Neuronal stem cell (in vitro differentiated cells): ENCODE results near the gene ANTXR2.

Experiments used
- DNase-seq: peaks from one replicate; pipeline ENCODE4 v3.0.0-alpha.2; 2013; ENCODE audit warnings: low spot score
- H2AFZ ChIP-seq: one replicate; pipeline ENCODE4 v1.6.1; 2013; ENCODE audit warnings: mild to moderate bottlenecking, low read length, inconsistent platforms
- H2AK5ac ChIP-seq: 2 replicates; pipeline ENCODE4 v1.6.1; 2013; ENCODE audit warnings: low read depth, mild to moderate bottlenecking, inconsistent platforms, low read length, moderate library complexity, mixed read lengths
- H2BK120ac ChIP-seq: 2 replicates; pipeline ENCODE4 v1.6.1; 2013; ENCODE audit warnings: low read depth, mild to moderate bottlenecking, inconsistent platforms, low read length, moderate library complexity, mixed read lengths
- H2BK12ac ChIP-seq: one replicate; pipeline ENCODE4 v1.6.1; 2013; ENCODE audit warnings: low read length, inconsistent platforms
- H2BK15ac ChIP-seq: 2 replicates; pipeline ENCODE4 v1.6.1; 2013; ENCODE audit warnings: mild to moderate bottlenecking, low read length, inconsistent platforms, mixed read lengths
- H2BK5ac ChIP-seq: one replicate; pipeline ENCODE4 v1.6.1; 2013; ENCODE audit warnings: inconsistent platforms, mild to moderate bottlenecking, low read length, moderate library complexity
- H3K14ac ChIP-seq: one replicate; pipeline ENCODE4 v1.6.1; 2013; ENCODE audit warnings: low read length, inconsistent platforms
- H3K18ac ChIP-seq: 2 replicates; pipeline ENCODE4 v1.6.1; 2013; ENCODE audit warnings: low read length, inconsistent platforms
- H3K23ac ChIP-seq: 2 replicates; pipeline ENCODE4 v1.6.1; 2013; ENCODE audit warnings: low read depth, mild to moderate bottlenecking, mixed read lengths, low read length, inconsistent platforms; ENCODE audit not compliant: poor library complexity
- H3K27ac ChIP-seq: replicated peaks from 3 replicates; pipeline ENCODE4 v1.5.1; 2013; ENCODE audit warnings: low read length, inconsistent platforms
- H3K27me3 ChIP-seq, 3 experiments: 2 replicates each; pipeline ENCODE4 v1.6.1; 2013; ENCODE audit warnings: low read length in 3 of 3, mild to moderate bottlenecking in 2 of 3, inconsistent platforms in 1 of 3, low read depth in 1 of 3, mixed read lengths in 1 of 3, moderate library complexity in 1 of 3; ENCODE audit not compliant: control insufficient read depth in 3 of 3, insufficient read depth in 3 of 3
- H3K36me3 ChIP-seq, 2 donors: replicated peaks in 1 of 2; 2 replicates each; pipeline ENCODE4 v1.6.1; 2013; ENCODE audit warnings: low read length in 2 of 2; ENCODE audit not compliant: control insufficient read depth in 2 of 2, insufficient read depth in 2 of 2
- H3K4ac ChIP-seq: 2 replicates; pipeline ENCODE4 v1.6.1; 2013; ENCODE audit warnings: inconsistent platforms, mild to moderate bottlenecking, low read length, moderate library complexity
- H3K4me1 ChIP-seq, 2 donors: 1 replicate in 1 of 2; 2 replicates in 1 of 2; pipeline ENCODE4 v1.6.1; 2013; ENCODE audit warnings: low read length in 2 of 2, low read depth in 1 of 2; ENCODE audit not compliant: control insufficient read depth in 2 of 2, insufficient read depth in 1 of 2
- H3K4me2 ChIP-seq: one replicate; pipeline ENCODE4 v1.6.1; 2013; ENCODE audit warnings: mild to moderate bottlenecking, low read length, inconsistent platforms; ENCODE audit not compliant: insufficient read depth, poor library complexity, severe bottlenecking
- H3K4me3 ChIP-seq, 2 donors: 2 replicates each; pipeline ENCODE4 v1.5.1; 2013; ENCODE audit warnings: low read length in 2 of 2, mild to moderate bottlenecking in 2 of 2, inconsistent platforms in 1 of 2, moderate library complexity in 1 of 2
- H3K79me1 ChIP-seq: one replicate; pipeline ENCODE4 v1.6.1; 2013; ENCODE audit warnings: low read depth, mild to moderate bottlenecking, inconsistent platforms, low read length, moderate library complexity
- H3K9ac ChIP-seq: one replicate; pipeline ENCODE4 v1.6.1; 2013; ENCODE audit warnings: mild to moderate bottlenecking, low read depth, low read length, inconsistent platforms; ENCODE audit not compliant: poor library complexity
- H3K9me3 ChIP-seq, 2 donors: replicated peaks in 1 of 2; 2 replicates each; pipeline versions ENCODE3 to v1.6.1; 2013; ENCODE audit warnings: low read length in 2 of 2, mild to moderate bottlenecking in 2 of 2, inconsistent platforms in 1 of 2, low read depth in 1 of 2, mixed read lengths in 1 of 2, moderate library complexity in 1 of 2; ENCODE audit not compliant: control insufficient read depth in 2 of 2, insufficient read depth in 1 of 2
- H4K8ac ChIP-seq: one replicate; pipeline ENCODE4 v1.6.1; 2013; ENCODE audit warnings: low read depth, mild to moderate bottlenecking, inconsistent platforms, low read length, moderate library complexity
- H4K91ac ChIP-seq: one replicate; pipeline ENCODE4 v1.6.1; 2013; ENCODE audit warnings: low read length, low read depth, mild to moderate bottlenecking, inconsistent platforms; ENCODE audit not compliant: poor library complexity
- WGBS, 2 donors: extraction: QIAGEN DNeasy Blood & Tissue Kit; methylation state at CpG; one replicate each; pipeline ENCODE4 v1.1.7; 2013; ENCODE audit warnings: missing lambda C conversion rate in 2 of 2, mixed read lengths in 1 of 2; ENCODE audit not compliant: insufficient read length in 2 of 2, insufficient replicate concordance in 1 of 2; ENCODE audit errors: extremely low coverage in 2 of 2; 5-methylcytosine and 5-hydroxymethylcytosine counted together

ANTXR2 gene

DNA sequence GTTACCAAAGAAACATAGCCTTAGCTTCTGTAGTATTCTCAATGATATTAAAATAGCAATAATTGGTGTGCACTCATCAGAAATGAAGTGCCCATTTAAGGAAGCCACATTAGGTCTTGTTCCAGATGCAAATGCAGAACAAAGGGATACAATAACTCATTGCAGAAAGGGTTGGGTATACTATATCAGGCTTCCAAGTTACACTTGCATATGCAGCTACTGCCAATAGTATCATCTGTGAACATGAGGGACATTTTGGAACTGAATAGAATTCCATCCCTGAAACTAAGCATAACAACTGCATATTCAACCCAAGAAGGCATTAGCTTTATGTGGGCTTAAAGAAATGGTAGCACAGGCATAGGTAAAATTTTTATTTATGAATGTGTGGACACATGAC lies 167.8 kb downstream of the ANTXR2 start:
- DNase-seq, result no peak
- no peak overlapping the region for H3K9ac ChIP-seq
- H3K4me1 ChIP-seq, result no peaks in the 10 kb centered on the region
- no peak overlapping the region for H3K4me3 ChIP-seq
- H2AK5ac ChIP-seq, result no peak overlapping the region
- no peak overlapping the region for H2BK120ac ChIP-seq
- no peak overlapping the region for H3K4ac ChIP-seq
- no peak overlapping the region for H3K18ac ChIP-seq
- H3K9me3 ChIP-seq, result no peaks in the 10 kb centered on the region
- H3K79me1 ChIP-seq, result no peaks in the 10 kb centered on the region
- H3K4me2 ChIP-seq, result no peak overlapping the region
- no peak overlapping the region for H2BK15ac ChIP-seq
- H2BK5ac ChIP-seq, result no peak overlapping the region
- H3K27me3 ChIP-seq, result no peaks in the 10 kb centered on the region
- H3K27ac ChIP-seq, result no peak overlapping the region
- no peak overlapping the region for H2AFZ ChIP-seq
- H4K91ac ChIP-seq, result no peak overlapping the region
- H3K36me3 ChIP-seq, result peaks cover 4 to 24% of the 10 kb centered on the region in 2 donors
- H4K8ac ChIP-seq, result no peak overlapping the region
- no peak overlapping the region for H3K14ac ChIP-seq
- no peak overlapping the region for H3K23ac ChIP-seq
- H2BK12ac ChIP-seq, result no peak overlapping the region

DNA sequence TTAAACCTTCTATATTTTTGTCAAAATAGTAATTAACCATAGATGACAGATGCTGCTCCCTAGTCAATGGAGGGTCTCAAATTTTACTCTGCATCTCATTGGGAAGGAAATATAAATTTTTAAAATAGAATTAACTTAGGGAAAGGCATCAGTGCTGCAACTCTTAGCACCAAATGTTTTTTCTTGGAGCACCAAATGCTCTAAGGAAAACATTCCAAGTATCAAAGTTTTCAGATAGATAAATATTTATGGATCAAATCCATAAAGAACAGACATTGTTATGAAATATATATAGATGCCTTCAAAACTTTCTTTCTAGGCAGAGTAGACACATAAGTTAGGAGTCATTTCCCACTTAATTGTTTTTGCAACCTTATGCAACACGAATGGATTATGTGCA lies 168.7 kb downstream of the ANTXR2 start:
- Histone ChIP-seq H3K4me2 (no peak overlapping the region), H3K9ac (no peak overlapping the region), H3K23ac (no peak overlapping the region), H4K91ac (no peak overlapping the region), H2AK5ac (no peak overlapping the region), H3K4me3 (no peak overlapping the region), H4K8ac (no peak overlapping the region), H2BK12ac (no peak overlapping the region), H2BK120ac (no peak overlapping the region), H3K4me1 (no peaks in the 10 kb centered on the region), H3K18ac (no peak overlapping the region), H3K27ac (no peak overlapping the region), H3K79me1 (no peaks in the 10 kb centered on the region), H2AFZ (no peak overlapping the region), H2BK5ac (no peak overlapping the region), H3K4ac (no peak overlapping the region), H3K9me3 (no peaks in the 10 kb centered on the region), H3K14ac (no peak overlapping the region), H3K27me3 (no peaks in the 10 kb centered on the region), H3K36me3 (peaks cover 4 to 24% of the 10 kb centered on the region in 2 donors), H2BK15ac (no peak overlapping the region)
- no peak for DNase-seq
- no CpG with 5 or more reads among the region's 1 CpG for WGBS, 2 donors

DNA sequence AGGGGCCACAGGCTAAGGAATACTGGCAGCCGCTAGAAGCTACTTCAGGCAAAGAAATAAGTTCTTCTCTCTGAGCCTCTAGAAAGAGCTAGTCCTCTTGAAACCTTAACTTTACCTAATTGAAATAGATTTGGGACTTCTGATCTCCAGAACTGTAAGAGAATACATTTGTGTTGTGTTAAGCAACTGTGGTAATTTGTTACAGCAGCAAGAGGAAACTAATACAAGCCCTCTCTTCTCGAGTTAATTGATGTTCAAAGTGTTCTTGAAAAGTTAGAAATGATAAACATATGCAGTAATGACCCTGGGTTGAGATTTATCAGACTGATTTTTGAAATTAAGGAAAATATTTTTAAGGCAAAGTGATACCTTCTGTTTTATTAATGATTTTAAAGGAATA lies 172.8 kb downstream of the ANTXR2 start:
- Histone ChIP-seq H3K18ac (no peak overlapping the region), H2BK5ac (no peak overlapping the region), H3K9ac (no peak overlapping the region), H3K9me3 (no peaks in the 10 kb centered on the region), H3K27ac (no peak overlapping the region), H3K4me1 (no peaks in the 10 kb centered on the region), H3K79me1 (no peaks in the 10 kb centered on the region), H3K27me3 (no peaks in the 10 kb centered on the region), H4K8ac (no peak overlapping the region), H4K91ac (no peak overlapping the region), H3K14ac (no peak overlapping the region), H3K36me3 (peaks cover 0 to 2% of the 10 kb centered on the region in 2 donors), H2BK15ac (no peak overlapping the region), H2BK12ac (no peak overlapping the region), H3K23ac (no peak overlapping the region), H2BK120ac (no peak overlapping the region), H3K4me2 (no peak overlapping the region), H3K4me3 (no peak overlapping the region), H3K4ac (no peak overlapping the region), H2AK5ac (no peak overlapping the region), H2AFZ (no peak overlapping the region)
- DNase-seq, result no peak
- no CpG with 5 or more reads among the region's 2 CpGs for WGBS, 2 donors

DNA sequence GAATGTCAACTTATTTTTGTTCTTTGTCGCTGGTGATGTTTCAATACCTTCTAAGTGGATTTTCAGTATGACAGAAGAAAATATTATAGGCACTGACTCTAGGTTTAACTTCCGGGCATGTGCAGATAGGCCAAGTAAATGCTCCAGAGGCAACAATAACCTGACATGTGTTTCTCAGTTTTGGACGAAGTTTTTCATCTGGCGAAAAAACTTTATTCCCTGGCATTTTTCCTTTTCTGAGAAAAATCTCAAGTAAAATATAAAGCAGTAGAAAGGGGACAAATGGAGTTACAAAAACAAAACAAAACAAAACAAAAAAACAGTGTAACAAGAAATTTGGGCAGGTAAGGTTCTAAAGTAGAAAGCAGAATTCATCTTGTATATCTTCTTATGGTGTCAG lies 173.5 kb downstream of the ANTXR2 start:
- H3K4ac ChIP-seq, result no peak overlapping the region
- DNase-seq, result no peak
- no peaks in the 10 kb centered on the region for H3K36me3 ChIP-seq
- no peak overlapping the region for H3K27ac ChIP-seq
- H3K18ac ChIP-seq, result no peak overlapping the region
- no peak overlapping the region for H3K9ac ChIP-seq
- no peaks in the 10 kb centered on the region for H3K79me1 ChIP-seq
- H3K4me1 ChIP-seq, result no peaks in the 10 kb centered on the region
- no peak overlapping the region for H3K4me3 ChIP-seq
- H4K91ac ChIP-seq, result no peak overlapping the region
- H2AFZ ChIP-seq, result no peak overlapping the region
- H2AK5ac ChIP-seq, result no peak overlapping the region
- H2BK120ac ChIP-seq, result no peak overlapping the region
- no peak overlapping the region for H2BK12ac ChIP-seq
- H3K4me2 ChIP-seq, result no peak overlapping the region
- H2BK15ac ChIP-seq, result no peak overlapping the region
- H3K23ac ChIP-seq, result no peak overlapping the region
- no peaks in the 10 kb centered on the region for H3K9me3 ChIP-seq
- H3K14ac ChIP-seq, result no peak overlapping the region
- no peaks in the 10 kb centered on the region for H3K27me3 ChIP-seq
- WGBS, 2 donors, result no CpG with 5 or more reads among the region's 4 CpGs
- H2BK5ac ChIP-seq, result no peak overlapping the region
- H4K8ac ChIP-seq, result no peak overlapping the region
